Activated CD4-positive, alpha-beta T cell treated with anti-CD3 and anti-CD28 coated beads, Interleukin-2, amount 50 U/mL, for 1 hour (primary cell): ENCODE measurements around the gene CLBA1.

Source experiments
- DNase-seq: peaks from one replicate; pipeline ENCODE4 v3.0.0-alpha.2; 2020

Gene CLBA1

DNA sequence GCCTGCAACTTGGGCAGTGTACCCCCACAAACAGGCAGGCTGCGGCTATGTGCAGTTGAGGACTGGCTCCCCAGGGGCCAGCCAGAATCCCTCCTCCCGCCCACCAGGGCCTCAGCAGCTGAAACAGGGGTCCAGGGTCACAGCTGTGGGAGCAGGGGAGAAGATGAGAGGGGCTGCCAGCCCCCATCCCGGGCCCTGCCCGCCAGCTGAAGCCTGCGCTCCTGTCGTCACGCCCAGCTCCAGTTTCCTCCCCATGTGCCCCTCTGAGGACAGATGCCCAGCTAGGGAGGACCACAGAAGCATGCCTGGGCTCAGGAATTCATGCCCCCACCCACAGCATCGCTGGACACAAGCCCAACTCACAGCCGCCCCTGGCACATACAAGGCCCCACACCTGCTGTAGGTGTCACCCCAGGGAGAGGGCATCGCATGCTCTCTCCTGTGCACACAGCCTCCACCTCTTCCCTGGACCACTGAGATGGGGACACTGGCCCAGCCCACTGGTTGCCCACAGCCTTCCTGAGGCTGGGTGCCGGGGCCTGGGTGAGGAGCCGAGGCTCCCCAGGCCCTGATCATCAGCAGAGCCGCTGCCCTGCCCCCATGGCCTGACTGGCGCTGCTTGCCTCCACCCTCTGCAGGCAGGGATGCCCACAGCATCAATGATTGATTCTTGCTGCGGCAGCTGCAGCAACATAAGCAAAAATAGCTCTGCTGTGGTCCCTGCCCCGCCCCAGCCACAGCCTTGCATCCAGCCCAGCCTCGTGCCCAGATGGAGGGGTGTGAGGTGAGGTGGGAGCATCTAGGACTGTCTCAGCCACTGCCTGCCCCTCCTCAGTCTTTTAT lies 3.7 kb upstream of the CLBA1 start:
- no peak for DNase-seq

GRCh38 chr14:104982548-104983230 lies 2.9 kb upstream of the CLBA1 start:
- DNase-seq = no peak

- DNase-seq = no peak
Measured at GRCh38 chr14:104983231-104983721, 2.3 kb upstream of the CLBA1 start.

- no peak for DNase-seq
Measured at GRCh38 chr14:104984056-104984894, 1.3 kb upstream of the CLBA1 start.

- no peak for DNase-seq
Measured at GRCh38 chr14:104986487-104987164, 1.0 kb downstream of the CLBA1 start.

DNA sequence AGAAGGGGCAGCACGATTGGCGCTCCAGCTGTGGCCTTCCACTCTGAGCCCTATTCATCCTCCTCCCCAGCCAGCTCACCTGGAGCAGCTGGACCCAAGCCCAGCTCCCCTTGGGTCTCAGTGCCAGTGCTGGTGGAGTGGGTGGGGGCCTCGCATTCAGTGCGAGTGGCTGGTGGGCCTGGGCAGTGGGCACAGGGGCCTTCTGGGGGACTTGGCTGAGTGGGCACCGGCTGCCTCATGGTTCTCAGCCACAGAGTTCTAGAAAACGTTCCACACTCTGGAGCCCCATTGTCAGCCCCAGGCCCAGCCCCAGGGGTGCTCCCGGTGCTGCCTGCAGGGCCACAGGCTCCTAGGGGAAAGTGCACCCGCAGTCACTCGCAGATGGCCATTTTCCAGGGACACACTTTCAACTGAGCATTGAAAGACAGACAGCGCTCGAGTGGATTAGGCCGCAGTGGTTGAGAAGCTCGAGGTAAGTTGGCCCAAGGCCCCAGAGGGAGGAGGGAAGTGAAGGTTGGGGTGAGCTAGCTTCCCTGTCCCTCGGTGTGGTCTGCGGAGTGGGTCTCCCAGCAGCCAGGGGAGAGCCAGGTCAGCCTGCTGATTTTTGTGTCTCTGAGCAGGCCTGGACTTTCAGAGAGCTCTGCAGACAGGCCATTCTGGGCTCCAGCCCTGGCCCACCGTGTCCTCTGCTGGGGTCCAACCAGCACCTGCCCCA lies 3.8 kb downstream of the CLBA1 start:
- DNase-seq = no peak

DNA sequence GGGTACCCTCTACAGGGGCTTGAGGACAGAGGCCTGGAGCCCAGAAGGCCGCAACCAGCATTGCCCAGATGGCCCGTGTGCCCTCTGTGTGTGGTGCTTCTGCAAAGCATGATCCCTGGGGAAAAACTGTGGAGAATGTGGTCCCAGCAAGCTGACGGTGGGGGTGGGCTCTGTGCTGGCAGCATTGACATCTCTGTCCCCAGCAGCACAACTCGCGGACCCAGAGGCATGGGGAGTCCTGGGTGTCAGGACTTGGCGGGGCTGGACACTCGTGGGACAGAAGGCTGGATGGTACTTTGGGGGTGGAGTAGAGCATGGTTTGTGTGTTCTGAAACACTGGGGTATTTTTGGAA lies 4.3 kb downstream of the CLBA1 start:
- no peak for DNase-seq

- DNase-seq = no peak
Measured at GRCh38 chr14:104991896-104992230, 6.3 kb downstream of the CLBA1 start.

DNA sequence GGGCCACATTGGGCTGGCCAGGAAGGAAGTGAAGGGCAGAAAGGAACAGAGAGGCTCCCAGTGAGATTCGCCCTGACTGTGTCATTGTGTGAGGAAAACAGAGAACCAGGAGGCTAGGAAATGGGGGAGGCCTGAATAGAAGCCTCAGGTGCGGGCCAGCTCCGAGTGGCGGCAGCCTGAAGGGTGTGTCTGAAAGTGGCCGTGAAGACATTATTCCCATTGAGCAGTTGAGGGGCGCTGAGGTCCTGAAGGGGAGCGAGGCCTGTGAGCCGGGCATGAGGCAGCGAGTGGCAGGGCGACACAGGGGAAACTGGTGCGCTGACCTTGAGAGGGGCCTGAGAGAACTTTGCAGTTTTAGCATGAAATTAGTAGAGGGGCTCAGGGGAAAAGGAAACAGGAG lies 6.9 kb downstream of the CLBA1 start:
- DNase-seq = no peak

DNA sequence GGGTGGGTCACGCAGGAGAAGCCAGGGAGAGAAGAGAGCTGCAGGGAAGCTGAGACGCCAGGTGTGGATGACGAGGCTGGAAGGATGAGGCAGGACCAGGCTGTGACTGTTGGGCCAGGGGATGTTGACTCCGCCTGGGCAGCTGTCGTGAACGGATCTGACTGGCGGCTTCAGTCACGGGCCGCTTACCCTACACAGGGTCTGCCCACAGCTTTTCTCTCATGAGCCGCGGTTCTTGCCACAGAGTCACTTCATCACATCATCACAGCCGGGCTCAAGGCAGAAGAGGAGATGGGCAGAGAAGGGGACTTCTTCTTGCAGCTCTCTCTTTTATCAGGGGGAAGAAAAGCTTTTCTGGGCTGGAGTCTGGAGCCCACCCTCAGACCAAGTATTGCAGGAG lies 7.7 kb downstream of the CLBA1 start:
- no peak for DNase-seq

- no peak for DNase-seq
Measured at GRCh38 chr14:104993808-104994591, 8.4 kb downstream of the CLBA1 start.

- DNase-seq = no peak
Measured at GRCh38 chr14:104994978-104995377, 9.4 kb downstream of the CLBA1 start.

DNA sequence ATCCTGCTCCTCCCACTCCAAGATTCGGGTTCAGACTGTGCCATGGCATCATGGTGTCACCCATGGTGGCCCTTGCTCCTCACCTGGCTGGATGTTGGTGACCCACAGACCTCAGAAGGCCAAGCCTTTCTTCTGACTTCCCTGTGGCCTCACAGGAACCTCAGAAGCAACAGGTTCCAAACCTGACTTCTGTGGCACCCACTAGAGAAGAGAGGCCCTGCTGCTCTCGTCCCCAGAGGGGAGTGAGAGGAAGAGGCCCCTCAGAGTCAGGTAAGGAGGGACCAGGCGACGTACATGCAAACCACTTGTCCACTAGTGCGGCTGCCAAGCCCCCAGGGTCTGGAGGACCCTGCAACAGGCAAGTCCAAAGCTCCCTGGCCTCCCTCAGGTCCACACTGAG lies 10.4 kb downstream of the CLBA1 start:
- DNase-seq = no peak

DNA sequence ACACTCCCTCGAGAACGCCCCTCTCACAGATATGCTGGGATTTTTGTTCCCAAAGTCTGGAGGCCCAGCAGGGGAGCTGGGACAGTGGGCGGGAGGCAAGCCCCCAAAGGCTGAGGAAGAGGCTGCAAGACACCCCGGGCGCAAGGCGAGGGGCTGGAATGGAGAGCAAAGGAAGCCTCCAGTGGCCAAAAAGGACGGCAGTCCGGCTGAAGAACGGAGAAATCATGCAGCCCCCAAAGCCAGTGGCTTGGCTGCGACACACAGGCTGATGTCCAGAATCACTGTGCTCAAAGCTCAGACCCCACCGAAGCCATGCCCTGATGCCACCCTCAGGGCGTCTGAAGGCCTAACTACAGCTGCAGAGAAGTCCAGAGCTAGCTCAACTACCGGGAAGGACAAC lies 10.9 kb downstream of the CLBA1 start:
- DNase-seq = no peak

DNA sequence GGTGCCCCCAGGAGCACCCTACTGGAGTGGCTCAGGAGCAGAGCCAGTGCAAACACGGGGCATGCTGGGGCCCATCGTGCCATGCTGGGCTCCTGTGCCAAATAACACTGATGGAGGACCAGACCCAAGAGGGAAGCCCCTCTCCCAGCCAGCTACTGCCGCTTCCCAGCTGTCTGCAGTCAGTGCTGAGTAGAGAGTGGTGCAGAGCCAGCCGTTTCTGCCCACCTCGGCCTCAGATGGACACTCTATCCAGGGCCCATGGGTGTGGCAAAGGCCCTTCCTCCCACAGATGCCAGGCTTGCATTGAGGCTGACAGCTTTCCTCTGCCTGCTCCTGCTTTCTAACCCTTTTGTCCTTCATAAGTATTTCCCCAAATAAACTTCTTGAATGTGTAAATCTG lies 13.2 kb downstream of the CLBA1 start:
- DNase-seq = no peak

- DNase-seq = no peak
Measured at GRCh38 chr14:104999361-104999760, 13.8 kb downstream of the CLBA1 start.

GRCh38 chr14:105005329-105005928 lies 19.8 kb downstream of the CLBA1 start:
- DNase-seq = no peak

- DNase-seq = no peak
Measured at GRCh38 chr14:105005929-105006830, 20.6 kb downstream of the CLBA1 start.

DNA sequence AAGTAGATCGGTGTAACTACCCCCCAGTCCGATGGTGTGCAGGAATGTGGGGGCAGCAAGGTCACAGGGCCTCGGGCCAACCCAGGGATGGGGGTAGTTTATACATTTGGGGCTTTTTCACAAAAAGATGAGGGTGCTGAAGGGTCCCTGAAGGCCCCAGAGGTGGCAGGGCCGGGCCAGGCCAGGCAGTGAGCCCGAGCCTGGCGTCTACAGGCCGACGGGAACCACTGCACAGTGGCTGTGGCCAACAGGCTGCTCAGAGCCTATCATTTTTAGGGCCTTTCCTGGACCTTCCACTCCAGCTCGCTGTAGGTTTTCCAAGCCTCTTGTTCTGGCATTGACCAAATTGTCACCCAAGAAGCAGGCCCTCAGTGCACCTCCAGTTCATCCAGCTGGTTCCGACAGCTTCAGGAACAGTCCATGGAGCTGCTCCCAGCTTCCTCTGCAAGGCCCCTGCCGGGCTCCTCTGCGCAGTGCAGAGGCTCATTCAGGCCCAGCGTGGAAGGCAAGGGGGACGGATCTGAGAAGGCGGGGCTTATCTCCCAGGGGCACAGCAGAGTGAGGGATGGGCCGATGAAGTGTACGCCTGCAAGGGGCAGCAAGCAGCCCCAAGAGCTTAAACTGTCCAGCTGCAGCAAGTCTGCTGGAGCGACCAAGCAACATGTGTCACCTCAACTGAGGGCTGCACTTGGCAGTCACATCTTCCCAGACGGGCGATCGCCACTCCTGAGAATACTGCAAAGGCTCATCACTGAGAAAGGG lies 21.4 kb downstream of the CLBA1 start:
- no peak for DNase-seq
